Tibial nerve (tissue), 4 donors: ENCODE measurements around the gene OGDH. TPM values are rescaled to one million over a fixed set of nuclear protein-coding genes. Genes with fewer than 3 reads are reported as not detected.

Experiments used
- DNase-seq, 2 donors: peaks; one replicate each; pipeline ENCODE4 v3.0.0-alpha.2; 2019; ENCODE audit warnings: low spot score in 2 of 2
- H3K27ac ChIP-seq, 4 donors: fragments of 200-600 bp; sonication (generic) in 3 of 4; one replicate each; pipeline ENCODE4 v1.5.1; 2017 to 2019; ENCODE audit warnings: mild to moderate bottlenecking in 1 of 4
- H3K27me3 ChIP-seq, 2 donors: fragments of 200-600 bp; sonication (generic) in 1 of 2; one replicate each; pipeline versions ENCODE4 v1.5.1 to v1.6.0; 2017 to 2019
- H3K36me3 ChIP-seq, 3 donors: fragments of 200-600 bp; sonication (generic); one replicate each; pipeline ENCODE4 v1.5.1; 2018 to 2019
- H3K4me1 ChIP-seq, 4 donors: fragments of 200-600 bp; sonication (generic) in 3 of 4; one replicate each; pipeline ENCODE4 v1.5.1; 2017 to 2019
- H3K4me3 ChIP-seq, 4 donors: fragments of 200-600 bp; sonication (generic) in 3 of 4; one replicate each; pipeline ENCODE4 v1.5.1; 2017 to 2019; ENCODE audit warnings: mild to moderate bottlenecking in 1 of 4, moderate library complexity in 1 of 4
- H3K9me3 ChIP-seq, 4 donors: fragments of 200-600 bp; sonication (generic) in 3 of 4; one replicate each; pipeline ENCODE4 v1.5.1; 2017 to 2019
- EP300 ChIP-seq, 2 donors: sonication (generic); formaldehyde crosslinking; IDR thresholded peaks; one replicate each; pipeline ENCODE4 v1.6.1; 2017; ENCODE audit warnings: antibody characterized with exemption in 2 of 2, mild to moderate bottlenecking in 1 of 2
- POLR2A ChIP-seq, 2 donors: fragments of 450-650 bp; IDR thresholded peaks; one replicate each; pipeline ENCODE4 v1.6.1; 2017; ENCODE audit warnings: antibody characterized with exemption in 2 of 2, mild to moderate bottlenecking in 2 of 2, moderate library complexity in 2 of 2
- WGBS, 2 donors: methylation state at CpG; one replicate each; pipeline ENCODE4 v1.1.5; 2018; 5-methylcytosine and 5-hydroxymethylcytosine counted together
- total RNA-seq, 4 donors: library from RNA; depleted of rRNA; stranded (reverse); fragments of >200 nt; gene quantifications; one replicate each; pipeline ENCODE4 v1.1.0, GENCODE V29; 2016
- TF ChIP-seq, protein P1 (sequence below), 5 experiments: fragments of 200-600 bp in 3 of 5; fragments of 450-650 bp in 2 of 5; sonication (generic) in 3 of 5; IDR thresholded peaks; one replicate each; pipeline ENCODE4 v1.5.1; 2016 to 2019; ENCODE audit warnings: antibody characterized with exemption in 5 of 5, mild to moderate bottlenecking in 3 of 5, moderate library complexity in 2 of 5

OGDH gene
- total RNA-seq, 4 donors from 2014 or later: 66.8 to 76.5 (median 70.1) TPM

DNA sequence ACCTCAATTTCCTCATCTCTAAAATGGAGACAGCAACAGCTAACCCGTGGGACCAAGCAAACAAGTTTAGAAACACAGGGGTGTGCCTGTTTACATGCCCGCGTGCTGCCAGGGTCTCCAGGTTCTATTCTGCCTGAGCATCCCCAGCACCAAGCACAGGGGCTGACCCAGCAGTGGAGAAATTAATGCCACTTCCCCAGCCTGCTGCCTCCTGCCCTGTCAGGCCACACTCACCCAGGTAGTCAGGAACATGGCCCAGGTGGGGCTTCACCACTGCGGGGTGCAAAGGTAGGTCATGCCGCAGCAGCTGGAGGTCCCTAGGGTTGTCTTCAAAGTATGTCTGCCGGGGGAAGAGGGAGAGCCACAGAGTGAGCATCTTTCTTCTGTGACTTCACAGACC, 38.5 kb upstream of the OGDH start:
- DNase-seq: no peak
- peaks cover 0 to 21% (median 6%) of the 10 kb centered on the region in 4 donors for H3K4me1 ChIP-seq
- no peaks in the 10 kb centered on the region for H3K9me3 ChIP-seq
- H3K27ac ChIP-seq: no peak overlapping the region
- WGBS, 2 donors: 88 to 95% methylated on average over 6 of the region's 6 CpGs
- H3K4me3 ChIP-seq: no peak overlapping the region
- no peaks in the 10 kb centered on the region for H3K27me3 ChIP-seq
- no peak for TF ChIP-seq EP300 (IDR thresholded peaks at IDR 0.05)
- TF ChIP-seq POLR2A (IDR thresholded peaks at IDR 0.05): no peak
- TF ChIP-seq, protein P1, sequence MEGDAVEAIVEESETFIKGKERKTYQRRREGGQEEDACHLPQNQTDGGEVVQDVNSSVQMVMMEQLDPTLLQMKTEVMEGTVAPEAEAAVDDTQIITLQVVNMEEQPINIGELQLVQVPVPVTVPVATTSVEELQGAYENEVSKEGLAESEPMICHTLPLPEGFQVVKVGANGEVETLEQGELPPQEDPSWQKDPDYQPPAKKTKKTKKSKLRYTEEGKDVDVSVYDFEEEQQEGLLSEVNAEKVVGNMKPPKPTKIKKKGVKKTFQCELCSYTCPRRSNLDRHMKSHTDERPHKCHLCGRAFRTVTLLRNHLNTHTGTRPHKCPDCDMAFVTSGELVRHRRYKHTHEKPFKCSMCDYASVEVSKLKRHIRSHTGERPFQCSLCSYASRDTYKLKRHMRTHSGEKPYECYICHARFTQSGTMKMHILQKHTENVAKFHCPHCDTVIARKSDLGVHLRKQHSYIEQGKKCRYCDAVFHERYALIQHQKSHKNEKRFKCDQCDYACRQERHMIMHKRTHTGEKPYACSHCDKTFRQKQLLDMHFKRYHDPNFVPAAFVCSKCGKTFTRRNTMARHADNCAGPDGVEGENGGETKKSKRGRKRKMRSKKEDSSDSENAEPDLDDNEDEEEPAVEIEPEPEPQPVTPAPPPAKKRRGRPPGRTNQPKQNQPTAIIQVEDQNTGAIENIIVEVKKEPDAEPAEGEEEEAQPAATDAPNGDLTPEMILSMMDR (IDR thresholded peaks at IDR 0.05): no peak
- H3K36me3 ChIP-seq: peaks cover 0 to 98% (median 47%) of the 10 kb centered on the region in 3 donors

DNA sequence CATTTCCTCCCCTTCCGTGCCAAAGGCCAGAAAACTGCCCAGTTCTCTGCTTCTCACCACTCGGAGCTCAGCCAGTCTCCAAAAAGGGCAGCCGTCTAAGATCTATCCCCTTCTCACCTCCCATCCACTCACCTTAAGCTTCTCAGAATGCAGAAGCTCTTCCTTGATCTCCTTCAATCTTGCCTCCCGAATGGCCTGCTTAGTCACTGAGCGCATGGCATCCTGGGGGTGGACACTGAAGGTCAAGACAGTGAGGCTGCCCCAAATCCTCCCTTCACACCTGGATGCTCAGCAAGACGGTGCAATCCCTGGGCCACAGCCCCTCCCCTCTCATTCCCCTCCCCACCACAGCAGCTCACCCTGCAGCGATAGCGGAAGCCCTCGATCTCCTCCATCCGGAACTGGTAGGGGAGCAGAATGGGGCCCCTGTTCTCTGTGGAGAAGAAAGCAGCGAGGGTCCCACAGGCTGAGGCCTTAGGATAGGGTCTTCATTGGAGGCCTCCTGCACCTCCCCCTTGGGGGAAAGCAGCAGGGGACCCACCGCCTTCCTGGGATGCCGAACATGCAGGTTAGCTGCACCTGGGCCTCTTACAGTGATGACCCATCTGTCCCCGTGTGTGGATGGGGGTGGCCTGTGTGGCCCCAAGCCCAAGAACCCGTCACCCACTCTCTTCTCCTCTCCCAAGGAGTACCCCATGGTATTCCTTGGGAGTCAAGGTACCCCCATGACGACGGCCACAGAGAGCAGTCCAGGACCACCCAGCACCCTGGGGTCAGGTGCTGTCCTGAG, 37.5 kb upstream of the OGDH start:
- Histone ChIP-seq H3K4me3 (no peak overlapping the region), H3K27ac (no peak overlapping the region), H3K4me1 (peaks cover 0 to 25% (median 9%) of the 10 kb centered on the region in 4 donors), H3K36me3 (peaks cover 0 to 87% (median 47%) of the 10 kb centered on the region in 3 donors), H3K9me3 (no peaks in the 10 kb centered on the region), H3K27me3 (no peaks in the 10 kb centered on the region)
- TF ChIP-seq, protein P1 (IDR thresholded peaks at IDR 0.05): no peak
- TF ChIP-seq POLR2A (IDR thresholded peaks at IDR 0.05): no peak
- DNase-seq: no peak
- WGBS, 2 donors: 86 to 87% methylated on average over 17 of the region's 17 CpGs

DNA sequence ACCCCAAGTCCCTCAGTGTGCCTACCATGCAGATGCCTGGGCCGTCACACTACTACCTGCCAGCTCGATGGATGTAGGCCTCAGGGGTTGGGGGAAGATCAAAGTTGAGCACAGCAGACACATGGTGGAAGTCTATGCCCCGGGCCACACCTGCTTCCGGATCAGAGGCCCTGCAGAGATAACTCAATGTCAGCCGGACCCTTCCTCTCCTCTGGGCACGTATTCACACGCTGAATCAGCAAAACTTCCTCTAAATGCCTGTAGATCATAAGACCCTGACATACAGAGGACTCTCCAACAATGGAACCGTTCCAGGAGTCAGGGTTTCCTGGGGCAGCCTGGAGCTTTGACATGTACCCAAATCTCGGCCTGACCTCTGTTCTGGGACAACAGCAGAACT, 36.5 kb upstream of the OGDH start:
- H3K27ac ChIP-seq: no peak overlapping the region
- H3K36me3 ChIP-seq: peaks cover 0 to 79% (median 47%) of the 10 kb centered on the region in 3 donors
- no peaks in the 10 kb centered on the region for H3K27me3 ChIP-seq
- TF ChIP-seq EP300 (IDR thresholded peaks at IDR 0.05): no peak
- TF ChIP-seq, protein P1 (IDR thresholded peaks at IDR 0.05): no peak
- no peak for TF ChIP-seq POLR2A (IDR thresholded peaks at IDR 0.05)
- H3K9me3 ChIP-seq: no peaks in the 10 kb centered on the region
- peaks cover 0 to 33% (median 16%) of the 10 kb centered on the region in 4 donors for H3K4me1 ChIP-seq
- H3K4me3 ChIP-seq: no peak overlapping the region
- WGBS, 2 donors: 90 to 93% methylated on average over 7 to 9 of the region's 9 CpGs
- no peak for DNase-seq

DNA sequence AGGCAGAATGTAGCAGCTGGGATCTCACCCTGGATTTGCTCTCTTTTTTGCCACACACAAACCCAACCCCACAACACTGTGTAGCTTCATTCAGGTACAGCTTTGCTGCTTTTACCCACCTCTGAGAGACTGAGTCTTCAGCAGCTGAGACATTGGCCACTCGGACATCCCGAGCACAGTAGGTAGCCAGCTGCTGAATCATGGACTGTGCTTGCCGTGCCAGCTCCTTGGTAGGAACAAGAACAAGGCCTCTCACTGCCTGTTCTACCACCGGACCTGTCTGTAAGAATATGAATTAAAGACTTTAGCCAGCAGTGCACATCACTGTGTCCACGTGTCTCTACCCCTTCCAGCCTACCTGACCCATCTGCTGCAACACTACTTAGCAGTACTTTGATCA, 33.7 kb upstream of the OGDH start:
- no peak for DNase-seq
- H3K27me3 ChIP-seq: no peaks in the 10 kb centered on the region
- 68 to 79% methylated on average over 5 of the region's 5 CpGs for WGBS, 2 donors
- TF ChIP-seq POLR2A (IDR thresholded peaks at IDR 0.05) (no peak), EP300 (IDR thresholded peaks at IDR 0.05) (no peak)
- TF ChIP-seq, protein P1 (IDR thresholded peaks at IDR 0.05): no peak
- H3K4me3 ChIP-seq: peak overlapping the region; percentile 79 to 90 (median 88)
- peak overlapping the region in 2 of 4 donors; percentile 93 to 95 for H3K27ac ChIP-seq
- peaks cover 0 to 76% (median 35%) of the 10 kb centered on the region in 3 donors for H3K36me3 ChIP-seq
- peaks cover 0 to 34% (median 17%) of the 10 kb centered on the region in 4 donors for H3K4me1 ChIP-seq
- H3K9me3 ChIP-seq: no peaks in the 10 kb centered on the region
